Measurements from ENCODE around the gene SLC6A4.
"Not testable (repeated sequence)": the region's sequence is repeated elsewhere in the genome, so short reads cannot be mapped to it uniquely, and the experiment has no call there.

SLC6A4 gene

DNA sequence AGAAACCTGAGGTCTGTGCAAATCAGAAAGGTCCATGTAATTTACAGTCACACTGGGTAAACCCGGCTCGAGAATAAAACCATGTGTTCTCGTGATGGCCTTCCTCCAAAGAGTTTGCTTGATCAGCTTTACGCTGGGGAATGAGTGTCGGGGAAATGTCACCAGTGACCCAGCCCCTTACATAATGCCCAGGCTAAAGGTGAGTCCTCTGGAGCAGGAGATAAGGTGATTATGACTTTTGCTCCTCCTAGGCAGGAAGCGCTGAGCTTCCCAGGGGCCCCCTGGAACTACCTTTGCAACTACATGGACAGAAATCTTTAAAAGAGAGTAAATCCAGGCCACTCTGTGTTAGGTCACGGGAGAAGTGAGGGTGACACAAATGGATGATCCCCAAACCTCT, 15.7 kb downstream of the SLC6A4 start:
- DNase-seq (ENCODE audit: low read depth, low spot score): no peak

DNA sequence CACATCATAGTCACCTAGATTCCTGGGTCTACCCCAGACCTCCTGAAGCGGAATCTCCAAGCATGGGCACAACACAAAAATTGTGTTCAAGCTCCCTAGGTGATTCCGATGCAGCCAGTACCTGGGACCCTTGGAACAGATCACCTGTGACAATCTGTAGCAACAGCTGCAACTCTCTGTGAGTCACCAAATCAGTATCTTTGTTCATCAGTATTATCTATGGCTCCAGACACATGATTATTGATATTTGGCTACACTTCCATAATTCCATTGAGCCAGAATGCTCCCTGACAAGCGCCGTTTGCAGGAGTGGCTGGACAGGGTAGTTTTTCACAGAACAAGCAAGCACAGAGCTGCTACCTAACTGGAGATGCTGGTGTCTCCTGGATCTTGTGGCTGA, 16.2 kb downstream of the SLC6A4 start:
- no peak for DNase-seq (ENCODE audit: low read depth, low spot score)

DNA sequence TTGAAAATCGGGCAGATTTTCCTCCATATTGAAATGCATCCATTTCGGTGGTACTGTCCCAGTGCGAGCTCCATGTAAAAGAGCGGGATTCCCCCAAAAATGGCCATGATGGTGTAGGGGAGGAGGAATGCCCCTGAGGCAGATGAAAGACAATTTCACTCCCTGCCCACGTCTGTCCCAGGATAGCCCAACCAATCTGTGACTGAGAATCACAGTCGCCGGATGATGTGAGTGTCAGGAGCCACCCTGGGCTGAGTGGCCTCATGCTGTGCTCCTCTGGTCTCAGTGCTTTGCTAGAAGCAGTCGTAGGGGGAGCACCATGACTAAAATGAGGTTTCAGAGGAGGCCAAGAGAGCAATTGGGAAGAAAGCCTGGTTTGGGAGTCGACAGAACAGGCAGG, 16.7 kb downstream of the SLC6A4 start:
- no peak for DNase-seq (ENCODE audit: low read depth, low spot score)

DNA sequence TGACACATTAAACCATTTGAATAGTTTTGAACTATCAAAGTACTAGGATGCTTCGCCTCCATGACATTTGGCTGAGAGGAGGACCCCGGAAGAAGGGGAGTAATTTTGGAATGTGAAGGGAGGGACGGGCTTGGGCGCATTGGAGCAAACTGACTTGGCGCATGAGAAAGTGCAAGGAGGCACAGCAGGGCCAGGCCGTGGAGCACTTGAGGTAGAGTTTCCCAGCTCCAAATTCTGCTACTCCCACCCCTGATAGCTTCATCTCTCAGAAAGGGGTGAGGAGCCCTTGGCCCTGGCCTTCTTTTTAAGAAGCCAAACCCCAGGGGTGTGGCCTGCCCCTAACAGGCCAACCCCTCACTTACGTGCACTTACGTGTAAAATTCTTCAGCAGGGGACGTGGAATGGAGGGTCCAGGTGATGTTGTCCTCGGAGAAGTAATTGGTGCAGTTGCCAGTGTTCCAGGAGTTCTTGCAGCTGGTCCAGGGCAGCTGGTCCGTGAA, 17.7 kb downstream of the SLC6A4 start:
- no peak for DNase-seq (ENCODE audit: low read depth, low spot score)

DNA sequence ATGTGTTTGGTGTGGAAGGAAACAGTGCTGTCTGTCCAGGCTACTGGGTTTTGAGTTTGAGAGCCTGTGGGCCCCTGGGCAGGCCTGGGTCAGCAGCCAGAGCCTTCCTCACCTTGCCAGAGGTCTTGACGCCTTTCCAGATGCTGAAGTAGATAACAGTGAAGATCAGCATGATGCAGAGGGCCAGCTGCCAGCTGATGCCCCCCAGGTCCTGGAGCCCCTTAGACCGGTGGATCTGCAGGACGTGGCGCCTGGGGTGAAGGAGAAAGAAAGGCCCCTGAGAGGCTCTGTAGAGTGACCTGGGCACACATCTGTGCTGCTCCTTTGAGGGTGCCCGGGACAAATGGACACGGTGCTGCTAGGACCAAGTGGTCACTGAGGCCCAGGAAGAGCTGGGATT, 18.4 kb downstream of the SLC6A4 start:
- no peak for DNase-seq (ENCODE audit: low read depth, low spot score)

DNA sequence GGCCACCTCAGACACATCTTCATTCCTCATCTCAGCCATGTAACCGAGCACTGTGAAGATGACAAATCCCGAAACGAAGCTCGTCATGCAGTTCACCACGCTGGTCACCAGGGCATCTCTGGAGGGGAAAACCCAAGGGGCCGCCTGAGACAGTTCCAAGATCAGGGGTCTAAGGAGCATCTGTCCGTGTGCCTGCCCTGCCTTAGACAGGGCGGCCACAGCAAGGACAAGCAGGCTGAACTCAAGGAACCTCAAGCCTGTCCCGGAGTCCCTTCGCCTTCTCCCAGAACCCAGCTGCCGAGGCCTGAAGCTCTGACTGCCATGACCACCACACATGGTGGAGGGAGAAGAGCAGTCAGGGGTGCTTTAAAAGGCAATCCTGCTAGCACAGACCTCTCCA, 22.7 kb downstream of the SLC6A4 start:
- DNase-seq (ENCODE audit: low read depth, low spot score): no peak

DNA sequence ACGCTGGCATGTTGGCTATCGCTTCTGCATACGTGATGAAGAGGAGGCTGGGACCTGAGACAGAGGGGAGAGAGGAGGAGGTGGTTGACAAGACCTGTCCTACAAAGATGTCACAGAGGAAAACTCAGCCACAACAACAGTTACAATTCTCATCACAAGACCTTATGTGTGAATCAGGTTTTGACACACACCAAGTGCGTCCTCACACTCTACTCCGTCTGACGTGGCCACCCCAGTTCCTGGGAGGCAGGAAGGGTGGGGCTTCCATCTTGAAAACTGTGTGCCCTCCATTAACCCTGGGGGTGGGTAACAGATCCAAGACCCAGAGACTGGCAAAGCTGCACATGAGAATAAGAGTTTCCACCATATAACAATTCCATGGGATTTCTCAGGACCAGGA, 24.1 kb downstream of the SLC6A4 start:
- no peak for DNase-seq (ENCODE audit: low read depth, low spot score)

DNA sequence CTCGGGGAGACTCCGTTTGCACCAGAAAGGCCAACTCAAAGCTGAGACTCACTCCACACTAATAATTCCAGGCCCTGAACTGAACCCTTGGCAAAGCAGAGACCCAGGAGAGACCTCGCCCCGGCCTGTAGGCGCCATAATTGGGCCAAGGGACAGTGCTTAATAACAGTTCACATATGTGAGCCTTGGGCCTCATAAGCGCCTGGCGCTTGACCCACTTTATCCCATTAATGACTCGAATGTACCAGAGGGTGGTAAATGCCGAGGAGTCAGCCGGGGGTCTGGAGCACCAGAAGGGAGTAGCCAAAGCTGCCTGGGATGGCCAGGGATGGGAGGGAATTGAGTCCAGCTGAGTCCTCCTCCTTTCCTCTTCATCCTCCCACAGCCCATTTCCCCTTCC, 24.6 kb downstream of the SLC6A4 start:
- no peak for DNase-seq (ENCODE audit: low read depth, low spot score)

DNA sequence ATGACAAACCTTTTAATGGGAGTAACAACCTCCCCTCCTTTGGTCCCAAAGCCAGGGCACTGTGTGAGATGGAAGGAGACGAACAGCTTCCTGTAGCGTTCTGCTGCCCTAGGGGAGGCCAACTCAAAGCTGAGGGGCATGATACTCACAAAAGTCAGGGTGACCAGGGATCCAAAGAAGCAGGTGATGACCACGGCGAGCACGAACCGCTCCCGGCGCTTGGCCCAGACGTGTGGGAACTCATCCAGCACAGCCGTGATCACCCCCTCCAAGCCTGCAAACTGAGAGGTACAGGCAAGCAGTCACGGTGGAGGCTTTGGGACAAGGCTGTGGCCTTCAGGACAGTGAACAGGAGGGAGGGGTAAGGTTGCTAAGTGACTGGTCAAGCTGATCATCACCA, 25.1 kb downstream of the SLC6A4 start:
- DNase-seq (ENCODE audit: low read depth, low spot score): no peak

DNA sequence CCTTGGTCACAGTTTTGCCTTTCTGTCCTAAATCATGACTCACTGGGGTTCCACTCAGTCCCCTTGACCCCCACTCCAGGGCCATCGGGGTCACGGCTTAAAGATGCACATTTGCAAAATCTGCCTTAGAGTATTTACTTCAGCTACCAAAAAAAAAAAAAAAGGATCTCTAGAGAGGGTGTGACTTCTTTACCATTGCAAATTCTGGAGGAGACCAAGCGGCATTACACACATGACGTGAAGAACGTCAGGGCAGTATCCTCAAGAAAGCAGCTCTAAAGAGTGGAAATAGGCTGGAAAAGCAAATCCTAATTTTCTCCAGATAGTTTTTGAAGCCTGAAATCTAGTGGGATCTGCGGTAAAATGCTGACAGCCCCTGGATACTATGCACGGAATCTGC, 25.6 kb downstream of the SLC6A4 start:
- no peak for DNase-seq (ENCODE audit: low read depth, low spot score)

DNA sequence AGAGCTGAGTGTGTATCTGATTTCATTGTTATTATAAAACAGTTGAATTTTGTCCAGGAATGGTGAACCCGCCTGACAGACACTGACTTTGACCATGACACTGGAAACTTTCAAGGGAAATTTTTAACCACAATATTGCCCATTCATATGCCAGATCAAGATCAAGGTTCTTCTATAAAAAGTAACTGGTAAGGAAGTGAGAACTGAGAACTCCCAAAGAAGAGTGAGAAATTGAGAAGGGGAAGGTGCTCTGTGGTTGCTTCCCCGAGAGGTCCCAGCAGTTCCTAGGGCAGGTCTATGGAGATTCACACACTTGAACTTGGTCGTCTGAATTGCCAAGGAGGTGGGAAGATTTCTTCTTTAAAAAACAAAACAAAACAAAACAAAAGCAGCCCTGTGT, 27.3 kb downstream of the SLC6A4 start:
- DNase-seq (ENCODE audit: low read depth, low spot score): no peak

DNA sequence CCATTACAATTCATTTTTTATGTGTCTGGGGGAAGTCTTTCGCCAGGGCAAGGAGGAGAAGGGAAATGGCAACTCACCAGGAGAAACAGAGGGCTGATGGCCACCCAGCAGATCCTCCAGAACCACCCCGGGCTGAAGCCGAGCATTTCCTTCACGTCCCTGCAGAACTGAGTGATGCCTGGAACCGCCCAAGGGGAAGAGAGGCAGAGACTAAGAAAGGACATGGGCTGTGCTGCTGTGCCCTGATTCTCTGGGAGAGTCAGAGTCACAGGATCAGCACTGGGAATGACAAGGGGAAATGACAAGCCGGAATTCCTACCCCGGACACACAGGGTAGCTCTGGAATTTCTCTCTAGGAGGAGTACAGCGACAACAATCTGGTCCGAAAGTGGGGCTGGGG, 27.8 kb downstream of the SLC6A4 start:
- no peak for DNase-seq (ENCODE audit: low read depth, low spot score)

DNA sequence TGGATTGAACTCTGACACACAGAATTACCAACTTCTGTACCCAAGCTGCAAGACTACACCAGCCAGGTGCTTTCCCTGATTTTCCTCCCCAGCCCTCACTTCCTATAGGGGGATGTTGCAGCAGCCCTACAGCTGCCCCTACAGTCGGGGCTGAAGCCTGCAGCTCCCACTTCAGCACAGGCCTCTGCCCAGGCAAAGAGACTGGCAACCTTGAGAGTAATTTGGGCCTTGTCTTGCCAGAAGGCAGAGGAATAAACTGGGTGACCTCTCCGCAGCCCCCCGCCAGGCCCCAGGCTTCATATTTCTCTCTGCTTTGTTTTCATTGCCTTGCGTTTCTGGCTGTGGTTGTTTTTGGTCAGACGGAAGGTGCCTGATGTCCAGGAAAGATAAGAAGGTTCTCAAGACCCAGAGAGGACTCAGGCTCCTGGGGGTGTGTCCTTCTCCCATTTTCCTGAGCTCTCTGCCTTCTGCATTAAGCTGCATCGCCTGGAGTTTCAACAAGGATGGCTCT, 32.0 kb downstream of the SLC6A4 start:
- no peak for DNase-seq (ENCODE audit: low read depth, low spot score)

DNA sequence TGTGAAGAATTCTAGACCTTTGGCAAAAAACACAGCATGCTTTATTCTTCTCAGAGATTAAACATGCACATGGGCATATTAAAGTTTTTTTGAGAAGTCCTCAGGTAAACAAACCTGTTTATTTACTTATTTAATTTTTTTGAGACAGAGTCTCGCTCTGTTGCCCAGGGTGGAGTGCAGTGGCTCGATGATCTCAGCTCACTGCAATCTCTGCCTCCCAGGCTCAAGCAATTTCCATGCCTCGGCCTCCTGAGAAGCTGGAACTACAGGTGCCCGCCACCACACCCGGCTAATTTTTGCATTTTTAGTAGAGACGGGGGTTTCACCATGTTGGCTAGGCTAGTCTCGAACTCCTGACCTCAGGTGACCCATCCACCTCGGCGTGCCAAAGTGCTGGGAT, 34.8 kb downstream of the SLC6A4 start:
- not testable (repeated sequence) for DNase-seq (ENCODE audit: low read depth, low spot score)

DNA sequence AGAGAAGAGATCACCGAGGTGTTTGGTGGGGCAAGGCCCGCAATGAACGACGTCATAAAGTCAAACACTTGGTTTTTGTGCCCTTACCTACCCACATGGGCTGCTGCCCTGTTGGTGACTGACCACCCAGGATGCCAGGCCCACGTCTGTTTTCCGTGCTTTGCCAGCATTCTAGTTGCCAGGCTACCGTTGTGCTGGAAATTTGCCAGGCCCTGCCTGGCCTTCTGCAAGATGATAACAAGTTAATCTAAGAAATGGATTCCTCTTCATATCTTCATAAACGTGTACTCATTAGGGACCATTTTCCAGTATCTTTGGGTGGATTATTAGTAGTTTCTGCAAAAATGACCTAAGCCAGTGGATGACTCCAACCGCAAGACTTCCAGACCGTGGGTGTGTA, 35.4 kb downstream of the SLC6A4 start:
- no peak for DNase-seq (ENCODE audit: low read depth, low spot score)

DNA sequence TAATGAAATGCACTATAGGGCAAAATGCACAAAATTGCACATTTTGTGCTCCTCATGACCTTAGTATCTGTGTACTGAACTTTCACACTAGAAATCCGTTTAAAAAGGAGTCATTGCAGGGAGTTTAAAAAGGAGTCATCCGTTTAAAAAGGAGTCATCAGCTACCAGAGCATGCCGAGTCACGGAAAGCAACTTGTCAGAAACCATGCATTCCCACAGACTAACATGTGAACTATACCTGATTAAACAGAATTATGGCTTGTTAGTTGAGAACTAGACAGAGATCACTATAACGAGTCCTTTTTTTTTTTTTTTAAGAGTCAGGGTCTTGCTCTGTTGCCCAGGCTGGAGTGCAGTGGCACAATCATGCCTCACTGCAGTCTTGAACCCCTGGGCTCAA, 35.9 kb downstream of the SLC6A4 start:
- no peak for DNase-seq (ENCODE audit: low read depth, low spot score)

DNA sequence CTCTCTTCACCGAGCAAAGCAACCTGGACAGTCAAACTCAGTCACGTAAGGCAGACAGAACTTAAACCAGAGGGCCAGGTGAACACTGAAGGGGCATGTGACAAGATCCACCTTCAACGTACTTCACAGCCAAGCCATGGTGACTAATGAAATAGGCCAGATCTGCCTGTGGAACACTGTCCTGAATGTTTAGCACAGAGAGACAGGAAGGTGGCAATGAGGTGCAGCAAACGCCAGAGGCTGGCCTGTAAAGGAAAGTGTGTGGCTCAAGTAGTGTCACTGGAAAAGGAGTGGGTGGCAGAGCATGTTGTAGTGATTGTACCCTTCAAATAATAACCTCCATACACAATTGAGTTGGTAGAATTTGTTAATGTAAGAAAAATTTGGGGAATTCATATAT, 38.1 kb downstream of the SLC6A4 start:
- no peak for DNase-seq (ENCODE audit: low read depth, low spot score)

DNA sequence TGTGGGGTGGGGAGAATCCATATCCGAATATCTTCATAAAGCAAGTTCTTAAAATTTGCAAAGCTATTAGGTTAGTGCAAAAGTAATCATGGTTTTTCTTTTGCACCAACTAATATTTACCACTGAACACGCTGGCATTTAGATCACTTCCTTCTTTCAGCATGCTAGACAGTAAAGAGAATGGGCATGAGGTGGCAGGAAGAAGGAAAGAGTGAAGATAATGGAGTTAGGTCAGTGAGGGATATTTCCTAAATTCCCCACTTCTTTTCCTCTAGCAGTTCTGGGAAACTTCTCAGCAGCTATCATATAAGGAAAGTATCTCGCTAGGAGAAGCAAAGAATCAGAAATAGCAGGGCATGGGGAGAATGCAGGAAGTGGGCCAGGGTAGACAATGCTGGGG, 39.0 kb downstream of the SLC6A4 start:
- DNase-seq (ENCODE audit: low read depth, low spot score): no peak

DNA sequence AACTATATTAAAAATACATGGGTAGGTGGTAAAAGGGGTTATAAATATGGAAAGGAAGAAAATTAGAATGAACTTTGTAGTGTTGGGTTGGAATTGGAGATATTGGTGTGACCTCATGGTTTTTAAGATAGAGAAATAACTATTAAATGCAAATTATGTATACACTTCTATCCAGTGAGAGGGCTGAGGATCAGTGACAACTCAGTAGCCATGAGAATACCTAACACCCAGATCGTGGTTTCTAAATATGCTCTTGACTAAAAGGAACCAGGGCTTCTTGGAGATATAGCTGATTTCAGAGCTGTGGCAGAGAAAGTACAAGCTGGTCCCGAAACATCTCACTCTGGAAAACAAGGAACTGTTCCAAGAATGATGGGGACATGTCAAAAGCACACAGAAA, 44.4 kb downstream of the SLC6A4 start:
- DNase-seq (ENCODE audit: low read depth, low spot score): no peak

DNA sequence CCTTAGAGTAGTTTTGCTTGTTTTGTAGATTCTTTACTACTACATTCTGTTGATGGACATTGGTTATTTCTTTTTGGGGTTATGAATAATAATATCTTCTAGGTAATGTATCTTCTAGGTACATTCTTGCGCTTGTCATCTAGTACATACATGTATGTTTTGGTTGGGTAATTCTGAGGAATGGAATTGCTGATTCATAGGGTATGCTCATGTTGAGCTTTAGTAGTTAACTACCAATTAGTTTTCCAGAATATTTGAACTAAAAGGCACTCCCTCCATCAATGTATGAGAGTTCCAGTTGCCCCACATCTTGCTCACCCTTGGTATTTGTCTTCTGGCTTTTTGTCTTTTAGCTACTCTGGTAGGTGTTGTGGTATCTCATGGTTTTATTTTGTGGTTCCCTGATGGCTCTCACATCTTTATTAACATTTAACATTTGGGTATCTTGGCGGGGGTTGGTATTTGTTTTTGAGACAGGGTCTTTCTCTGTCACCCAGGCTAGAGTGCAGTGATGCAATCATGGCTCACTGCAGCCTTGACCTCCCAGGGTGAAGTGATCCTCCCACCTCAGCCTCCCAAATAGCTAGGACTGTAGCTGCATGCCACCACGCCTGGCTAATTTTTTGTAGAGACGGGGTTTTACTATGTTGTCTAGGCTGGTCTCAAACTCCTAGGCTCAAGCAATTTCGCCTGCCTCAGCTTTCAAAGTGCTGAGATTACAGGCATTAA, 47.1 kb downstream of the SLC6A4 start:
- no peak for DNase-seq (ENCODE audit: low read depth, low spot score)

DNA sequence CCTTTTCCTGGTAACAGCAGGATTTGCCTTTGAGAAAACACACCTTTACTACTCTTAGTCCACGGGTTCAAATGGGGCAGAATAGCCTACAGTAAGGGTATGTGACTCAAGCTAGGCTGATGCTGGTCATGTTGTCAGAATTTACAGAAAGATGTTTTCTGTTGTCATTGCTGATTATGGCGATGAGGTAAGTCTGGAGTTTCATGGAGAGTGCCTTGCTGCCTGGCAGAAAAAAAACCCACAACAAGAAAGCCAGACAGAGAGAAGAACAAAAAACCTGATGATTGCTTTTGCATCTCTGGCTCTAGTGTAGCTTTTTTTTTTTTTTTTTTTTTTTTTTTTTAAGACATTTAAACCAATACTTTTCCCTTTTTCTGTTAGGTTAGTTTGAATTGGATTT, 47.9 kb downstream of the SLC6A4 start:
- DNase-seq (ENCODE audit: low read depth, low spot score): no peak

DNA sequence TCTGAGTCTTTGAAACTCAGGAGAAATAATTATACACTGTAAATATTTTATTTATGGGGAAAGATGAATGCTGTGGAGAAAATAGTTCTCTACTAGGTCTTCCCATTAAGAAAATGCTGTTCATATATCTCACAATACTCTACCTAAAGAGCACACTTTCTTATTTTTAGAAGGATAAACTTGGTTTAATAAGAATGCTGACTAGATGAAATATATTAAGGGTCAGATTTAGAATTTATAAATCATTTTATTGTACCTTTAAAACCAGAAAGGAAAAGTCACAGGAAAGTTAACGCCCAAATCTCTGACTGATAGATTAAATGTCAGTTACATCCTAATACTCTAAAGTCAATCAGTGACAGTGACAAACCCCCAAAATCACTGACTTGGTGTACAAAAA, 48.7 kb downstream of the SLC6A4 start:
- DNase-seq (ENCODE audit: low read depth, low spot score): no peak

DNA sequence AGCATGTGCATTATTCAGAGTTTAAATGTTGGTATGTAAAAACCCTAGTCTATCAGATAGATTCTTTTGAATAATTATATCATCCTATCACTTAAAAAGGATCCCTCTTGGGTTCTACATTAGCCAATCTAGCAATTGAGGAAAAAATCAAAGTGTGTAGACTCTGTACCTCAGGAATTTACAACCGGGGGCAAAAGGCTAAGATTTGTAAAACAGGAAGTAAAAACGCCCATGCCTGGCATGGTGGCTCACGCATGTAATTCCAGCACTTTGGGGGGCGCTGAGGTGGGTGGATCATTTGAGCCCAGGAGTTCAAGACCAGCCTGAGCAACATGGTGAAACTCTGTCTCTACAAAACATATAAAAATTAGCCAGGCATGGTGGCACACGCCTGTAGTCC, 58.6 kb downstream of the SLC6A4 start:
- DNase-seq (ENCODE audit: low read depth, low spot score): no peak

DNA sequence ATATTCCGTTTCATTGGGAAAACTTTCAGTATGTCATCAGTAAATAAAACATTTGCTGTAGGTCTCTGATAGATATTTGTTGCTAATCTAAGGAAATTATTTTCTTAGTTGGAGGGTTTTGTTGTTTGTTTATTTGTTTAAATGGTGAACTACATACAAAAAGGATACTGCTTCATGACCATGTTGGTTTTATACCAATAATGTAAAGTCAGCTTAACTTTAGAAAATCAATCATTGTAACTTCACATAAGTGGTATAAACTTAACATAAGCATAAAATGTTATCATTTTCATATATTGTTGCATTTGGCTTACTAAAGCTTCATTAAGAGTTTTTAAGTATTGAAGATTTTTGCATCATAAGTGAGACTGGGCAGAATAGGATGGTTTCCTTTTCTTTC, 60.9 kb downstream of the SLC6A4 start:
- no peak for DNase-seq (ENCODE audit: low read depth, low spot score)

Data from smooth muscle cell of the brain vasculature (primary cell).